ENCODE measurements around the gene USP43. TPM values are rescaled to one million over a fixed set of nuclear protein-coding genes. Genes with fewer than 3 reads are reported as not detected.

Gene USP43
- polyA plus RNA-seq, 1 donor (not counting 4 experiments of a cell fraction or from before 2014, with no cell fraction given) = 2.2 TPM

GRCh38 chr17:9765322-9765721 is 120.0 kb downstream of the USP43 start:
- no peak for FAIRE-seq
- no peak overlapping the region for H3K27ac ChIP-seq (ENCODE audit: control insufficient read depth, insufficient read depth, low read length)
- TF ChIP-seq CTCF (optimal IDR thresholded peaks at IDR 0.05 in 1 of 3, IDR thresholded peaks at IDR 0.05 in 1 of 3, conservative IDR thresholded peaks at IDR 0.05 in 1 of 3; ENCODE audit: extremely low read depth in 1 of 3, insufficient read depth in 2 of 3, low read length in 3 of 3) = no peak
- TF ChIP-seq EZH2 (IDR thresholded peaks at IDR 0.05; ENCODE audit: low read length) = no peak
- no peak overlapping the region for H3K4me2 ChIP-seq (ENCODE audit: control insufficient read depth, extremely low read depth, insufficient read depth, low read depth, low read length)
- H3K9me1 ChIP-seq (ENCODE audit: control insufficient read depth, extremely low read depth, insufficient read depth, low read length) = no peaks in the 10 kb centered on the region
- H3K9ac ChIP-seq (ENCODE audit: control insufficient read depth, extremely low read depth, insufficient read depth, low read length) = no peak overlapping the region
- DNase-seq (ENCODE audit: low read depth, low spot score) = no peak
- dilution Hi-C loops (cut with MboI; ENCODE audit: extremely low pct_ligation_motif_present, low sequenced_read_pairs) = no loop called here
- H2AFZ ChIP-seq (ENCODE audit: control insufficient read depth, low read length) = no peak overlapping the region
- H4K20me1 ChIP-seq (ENCODE audit: control insufficient read depth, extremely low read depth, insufficient read depth, low read length) = no peaks in the 10 kb centered on the region
- H3K4me1 ChIP-seq (ENCODE audit: control insufficient read depth, extremely low read depth, insufficient read depth, low read length) = no peaks in the 10 kb centered on the region
- H3K9me3 ChIP-seq (ENCODE audit: control insufficient read depth, low read depth, low read length) = no peaks in the 10 kb centered on the region
- H3K4me3 ChIP-seq (ENCODE audit: control insufficient read depth in 2 of 3, extremely low read depth in 1 of 3, insufficient read depth in 2 of 3, low read depth in 1 of 3, low read length in 3 of 3) = no peak overlapping the region
- H3K36me3 ChIP-seq (ENCODE audit: control insufficient read depth in 2 of 2, extremely low read depth in 1 of 2, insufficient read depth in 2 of 2, low read length in 2 of 2) = no peaks in the 10 kb centered on the region
- no peaks in the 10 kb centered on the region for H3K27me3 ChIP-seq (ENCODE audit: control insufficient read depth, extremely low read depth, insufficient read depth, low read length)
- H3K79me2 ChIP-seq (ENCODE audit: control insufficient read depth, insufficient read depth, low read length) = no peaks in the 10 kb centered on the region

- Histone ChIP-seq H3K27ac (ENCODE audit: control insufficient read depth, insufficient read depth, low read length) (no peak overlapping the region), H3K27me3 (ENCODE audit: control insufficient read depth, extremely low read depth, insufficient read depth, low read length) (no peaks in the 10 kb centered on the region), H3K4me3 (ENCODE audit: control insufficient read depth in 2 of 3, extremely low read depth in 1 of 3, insufficient read depth in 2 of 3, low read depth in 1 of 3, low read length in 3 of 3) (no peak overlapping the region), H3K36me3 (ENCODE audit: control insufficient read depth in 2 of 2, extremely low read depth in 1 of 2, insufficient read depth in 2 of 2, low read length in 2 of 2) (no peaks in the 10 kb centered on the region), H3K4me2 (ENCODE audit: control insufficient read depth, extremely low read depth, insufficient read depth, low read depth, low read length) (no peak overlapping the region), H4K20me1 (ENCODE audit: control insufficient read depth, extremely low read depth, insufficient read depth, low read length) (no peaks in the 10 kb centered on the region), H2AFZ (ENCODE audit: control insufficient read depth, low read length) (no peak overlapping the region), H3K9me3 (ENCODE audit: control insufficient read depth, low read depth, low read length) (no peaks in the 10 kb centered on the region), H3K79me2 (ENCODE audit: control insufficient read depth, insufficient read depth, low read length) (no peaks in the 10 kb centered on the region), H3K4me1 (ENCODE audit: control insufficient read depth, extremely low read depth, insufficient read depth, low read length) (no peaks in the 10 kb centered on the region), H3K9me1 (ENCODE audit: control insufficient read depth, extremely low read depth, insufficient read depth, low read length) (no peaks in the 10 kb centered on the region), H3K9ac (ENCODE audit: control insufficient read depth, extremely low read depth, insufficient read depth, low read length) (no peak overlapping the region)
- DNase-seq (ENCODE audit: low read depth, low spot score) = no peak
- dilution Hi-C loops (cut with MboI; ENCODE audit: extremely low pct_ligation_motif_present, low sequenced_read_pairs) = no loop called here
- no peak for TF ChIP-seq EZH2 (IDR thresholded peaks at IDR 0.05; ENCODE audit: low read length)
- no peak for TF ChIP-seq CTCF (optimal IDR thresholded peaks at IDR 0.05 in 1 of 3, IDR thresholded peaks at IDR 0.05 in 1 of 3, conservative IDR thresholded peaks at IDR 0.05 in 1 of 3; ENCODE audit: extremely low read depth in 1 of 3, insufficient read depth in 2 of 3, low read length in 3 of 3)
- FAIRE-seq = no peak
Measured at GRCh38 chr17:9766970-9767369, 121.7 kb downstream of the USP43 start.

All from keratinocyte (primary cell).